ENCODE data around the gene COL6A5. TPM values are rescaled to one million over a fixed set of nuclear protein-coding genes. Genes with fewer than 3 reads are reported as not detected.

COL6A5 gene
- total and polyA plus RNA-seq, 9 of the 15 experiments (the other 6 are each of a cell fraction or from before 2014, with no cell fraction given) = 1.5 to 9.7 (median 5.6) TPM

- Histone ChIP-seq H3K27me3 (ENCODE audit: control insufficient read depth in 2 of 2, insufficient read depth in 2 of 2, low read length in 2 of 2) (no peaks in the 10 kb centered on the region), H3K4me1 (replicated peaks in 1 of 2; ENCODE audit: control insufficient read depth in 2 of 2, insufficient read depth in 2 of 2, low read length in 2 of 2) (peaks cover 10 to 77% of the 10 kb centered on the region in 2 experiments; a peak in 4 of 5 replicates), H3K79me2 (ENCODE audit: control insufficient read depth, insufficient read depth, low read length) (peaks cover 50% of the 10 kb centered on the region), H3K27ac (ENCODE audit: extremely low read depth, low read depth, low read length) (peak overlapping the region; percentile 9; the same call in 2 of the 3 replicates), H3K4me2 (ENCODE audit: insufficient read depth, low read length) (no peak overlapping the region), H4K20me1 (replicated peaks; ENCODE audit: control insufficient read depth, insufficient read depth, low read length) (no peaks in the 10 kb centered on the region), H3K9me1 (ENCODE audit: control insufficient read depth, insufficient read depth, low read length) (no peaks in the 10 kb centered on the region), H3K9me3 (replicated peaks; ENCODE audit: control insufficient read depth, insufficient read depth, low read depth, low read length) (no peaks in the 10 kb centered on the region), H3K9ac (ENCODE audit: insufficient read depth in 1 of 2, low read depth in 2 of 2, low read length in 2 of 2) (no peak overlapping the region; a peak in 1 of 4 replicates), H3K4me3 (no peak overlapping the region), H2AFZ (ENCODE audit: low read depth, low read length) (no peak overlapping the region), H3K36me3 (ENCODE audit: control insufficient read depth, insufficient read depth, low read length) (peaks cover 12% of the 10 kb centered on the region)
- ATAC-seq = no peak
- intact Hi-C loops (cut with micrococcal nuclease) (loop anchor here (5.0 kb wide), 2 partner anchors 37 to 92 kb away; partner anchors contain the start of gene COL6A5), in situ Hi-C loops (cut with MboI) (no loop called here)
- no TSS peak for BruUV-seq (replicated peaks)
- ChIA-PET CTCF (ENCODE audit: low intra/inter-chr PET ratio) (no interaction called here), POLR2A (interaction anchor here (2.6 kb wide), 1 partner anchor 10 kb away, joined by 8 read pairs; no protein-coding TSS in a partner anchor)
- 51% methylated on average over 3 of the region's 3 CpGs for WGBS (ENCODE audit: insufficient coverage, low coverage, missing lambda C conversion rate)
- FAIRE-seq = peak; percentile 23
- DNase-seq (ENCODE audit: extremely low read depth in 1 of 4, low spot score in 3 of 4) = no peak
- TF ChIP-seq SPI1 (IDR thresholded peaks at IDR 0.05; ENCODE audit: borderline replicate concordance, low read depth, low read length) (peak; percentile 89), PBX2 (CRISPR knock-in tag; IDR thresholded peaks at IDR 0.05; ENCODE audit: low read depth) (no peak), PBX2 (tag; conservative IDR thresholded peaks at IDR 0.05; ENCODE audit: low read depth) (0 out of 2 replicates have a peak, but pooled peaks have one; percentile 12), ZNF584 (CRISPR knock-in tag; IDR thresholded peaks at IDR 0.05; ENCODE audit: low read depth) (no peak)
Measured at GRCh38 chr3:130384476-130385025, 39.1 kb downstream of the COL6A5 start.

All from K562 (cell line).